ENCODE data around the gene TRMT2A. TPM values are rescaled to one million over a fixed set of nuclear protein-coding genes. Genes with fewer than 3 reads are reported as not detected.

The TRMT2A gene
- polyA plus RNA-seq, 1 of the 3 experiments (the other 2 are of a cell fraction): 54.6 TPM

GRCh38 chr22:20063271-20064139 lies 53.5 kb downstream of the TRMT2A start:
- 96% methylated on average over 10 of the region's 27 CpGs for WGBS (ENCODE audit: low lambda C conversion rate)
- Histone ChIP-seq H3K27me3 (ENCODE audit: insufficient read depth) (no peaks in the 10 kb centered on the region), H2AFZ (ENCODE audit: low read depth) (no peak overlapping the region), H3K4me2 (no peak overlapping the region), H3K27ac (ENCODE audit: low read depth in 2 of 2, low read length in 1 of 2) (no peak overlapping the region), H3F3A (replicated peaks; ENCODE audit: insufficient read depth) (peaks cover under 1% of the 10 kb centered on the region), H3K4me1 (ENCODE audit: control insufficient read depth in 1 of 2, insufficient read depth in 2 of 2, low read depth in 1 of 2, low read length in 1 of 2) (no peaks in the 10 kb centered on the region), H3K4me3 (ENCODE audit: low read depth in 2 of 2, low read length in 1 of 2) (no peak overlapping the region), H3K36me3 (replicated peaks in 1 of 2; ENCODE audit: control insufficient read depth in 1 of 2, insufficient read depth in 2 of 2, low read length in 1 of 2) (peaks cover 0 to 9% of the 10 kb centered on the region in 2 experiments), H3K9me3 (no peaks in the 10 kb centered on the region), H3K79me2 (ENCODE audit: insufficient read depth) (no peaks in the 10 kb centered on the region), H4K20me1 (ENCODE audit: insufficient read depth) (no peaks in the 10 kb centered on the region), H3K9me2 (no peaks in the 10 kb centered on the region), H3K9ac (no peak overlapping the region)
- DNase-seq: no peak
- ChIA-PET POLR2A (no interaction called here), CTCF (no interaction called here)
- TF ChIP-seq YY1 (IDR thresholded peaks at IDR 0.05; ENCODE audit: low read depth): no peak
- no peak for TF ChIP-seq USF2 (IDR thresholded peaks at IDR 0.05; ENCODE audit: borderline replicate concordance, low read depth, low read length)
- no peak for TF ChIP-seq RCOR1 (IDR thresholded peaks at IDR 0.05; ENCODE audit: low read length)
- TF ChIP-seq TEAD4 (IDR thresholded peaks at IDR 0.05; ENCODE audit: borderline replicate concordance, insufficient read depth): no peak
- no peak for TF ChIP-seq CHD2 (IDR thresholded peaks at IDR 0.05; ENCODE audit: low read length, partially characterized antibody)
- no peak for TF ChIP-seq IRF3 (IDR thresholded peaks at IDR 0.05; ENCODE audit: low read depth, low read length)
- TF ChIP-seq MEF2A (IDR thresholded peaks at IDR 0.05; ENCODE audit: borderline replicate concordance, low read depth): no peak
- TF ChIP-seq USF1 (IDR thresholded peaks at IDR 0.05; ENCODE audit: borderline replicate concordance, low read depth): no peak
- no peak for TF ChIP-seq FOXJ3 (CRISPR knock-in tag; IDR thresholded peaks at IDR 0.05)
- no peak for TF ChIP-seq SIN3A (IDR thresholded peaks at IDR 0.05; ENCODE audit: borderline replicate concordance, low read depth, low read length)
- TF ChIP-seq FOSL2 (IDR thresholded peaks at IDR 0.05; ENCODE audit: borderline replicate concordance, low read depth): no peak
- TF ChIP-seq ZBTB33 (IDR thresholded peaks at IDR 0.05; ENCODE audit: borderline replicate concordance, low read depth): no peak
- TF ChIP-seq JUND (IDR thresholded peaks at IDR 0.05): no peak
- TF ChIP-seq REST (IDR thresholded peaks at IDR 0.05; ENCODE audit: low read depth, low read length): no peak
- no peak for TF ChIP-seq MAX (IDR thresholded peaks at IDR 0.05; ENCODE audit: low read depth)

All from SK-N-SH (cell line).